Prostate gland (tissue), 2 donors: ENCODE measurements around the gene KCNQ1.

ENCODE experiments used
- CTCF ChIP-seq, 4 experiments: fragments of 200-600 bp in 2 of 4; fragments of 450-650 bp in 2 of 4; sonication (generic) in 2 of 4; IDR thresholded peaks; 1 replicate in 3 of 4; 2 replicates in 1 of 4; pipeline ENCODE4 v1.5.1; 2016 to 2019; ENCODE audit warnings: antibody characterized with exemption in 4 of 4, mild to moderate bottlenecking in 2 of 4, moderate library complexity in 2 of 4
- POLR2A ChIP-seq: fragments of 450-650 bp; IDR thresholded peaks from one replicate; pipeline ENCODE4 v1.6.1; 2016; ENCODE audit warnings: antibody characterized with exemption, mild to moderate bottlenecking

- no peak for TF ChIP-seq CTCF (IDR thresholded peaks at IDR 0.05)
- no peak for TF ChIP-seq POLR2A
Measured at GRCh38 chr11:2671748-2672147, 226.9 kb downstream of the KCNQ1 start.
